Esophagus squamous epithelium (tissue), 5 donors: ENCODE results near the gene GALNT3. TPM values are rescaled to one million over a fixed set of nuclear protein-coding genes. Genes with fewer than 3 reads are reported as not detected.
A peak's percentile ranks its signal among the peaks of the same experiment; 100 is the strongest.

Experiments
- DNase-seq: peaks from one replicate; lab custom pipeline; 2025; lab: John Stamatoyannopoulos, UW
- H3K27ac ChIP-seq, 4 donors: fragments of 200-600 bp; sonication (generic); one replicate each; pipeline ENCODE4 v1.5.1; 2016 to 2019; ENCODE audit warnings: mild to moderate bottlenecking in 1 of 4
- H3K27me3 ChIP-seq, 4 donors: fragments of 200-600 bp; sonication (generic); 1 replicate in 3 of 4; 2 replicates in 1 of 4; pipeline versions ENCODE4 v1.5.1 to v1.6.0; 2017 to 2021; ENCODE audit warnings: antibody characterized with exemption in 1 of 4
- H3K36me3 ChIP-seq, 3 donors: fragments of 200-600 bp; sonication (generic); one replicate each; pipeline ENCODE4 v1.5.1; 2016 to 2019
- H3K4me1 ChIP-seq, 3 donors: fragments of 200-600 bp; sonication (generic); one replicate each; pipeline ENCODE4 v1.5.1; 2017 to 2019
- H3K4me3 ChIP-seq, 4 donors: fragments of 200-600 bp; sonication (generic); 1 replicate in 3 of 4; 2 replicates in 1 of 4; pipeline ENCODE4 v1.5.1; 2016 to 2019; ENCODE audit warnings: mild to moderate bottlenecking in 2 of 4, moderate library complexity in 1 of 4
- H3K9me3 ChIP-seq, 3 donors: fragments of 200-600 bp; sonication (generic); one replicate each; pipeline ENCODE4 v1.5.1; 2016 to 2019
- CTCF ChIP-seq, 6 experiments: fragments of 450-650 bp in 4 of 6; fragments of 200-600 bp in 2 of 6; sonication (generic) in 2 of 6; IDR thresholded peaks; one replicate each; pipeline ENCODE4 v1.5.1; 2016 to 2019; ENCODE audit warnings: antibody characterized with exemption in 6 of 6, mild to moderate bottlenecking in 4 of 6, moderate library complexity in 4 of 6
- POLR2A ChIP-seq, 4 donors: fragments of 450-650 bp; IDR thresholded peaks; one replicate each; pipeline ENCODE4 v1.6.1; 2017; ENCODE audit warnings: antibody characterized with exemption in 4 of 4, mild to moderate bottlenecking in 4 of 4, moderate library complexity in 3 of 4
- WGBS, 2 donors: methylation state at CpG; one replicate each; pipeline ENCODE4 v1.1.5; 2018; 5-methylcytosine and 5-hydroxymethylcytosine counted together
- intact Hi-C: fragments of 100-400 bp; cut with DNase I; formaldehyde crosslinking; loops from one replicate; pipeline ENCODE4 v1.15.0; 2022
- total RNA-seq, 4 donors: library from RNA; depleted of rRNA; stranded (reverse); fragments of >200 nt; gene quantifications; one replicate each; pipeline ENCODE4 v1.1.0, GENCODE V29; 2016
- donor health status: DM: yes; HTN: yes; CAD: no.

Gene GALNT3
- total RNA-seq, 4 donors from 2014 or later, result 28.4 to 76.0 (median 43.3) TPM

GRCh38 chr2:165820296-165820695, 26.2 kb upstream of the GALNT3 start:
- Histone ChIP-seq H3K27me3 (no peaks in the 10 kb centered on the region), H3K27ac (no peak overlapping the region), H3K4me3 (no peak overlapping the region), H3K9me3 (no peaks in the 10 kb centered on the region), H3K4me1 (no peaks in the 10 kb centered on the region), H3K36me3 (no peaks in the 10 kb centered on the region)
- no peak for DNase-seq
- TF ChIP-seq POLR2A (IDR thresholded peaks at IDR 0.05) (no peak), CTCF (IDR thresholded peaks at IDR 0.05) (no peak)
- intact Hi-C loops, result no loop called here
- 66 to 76% methylated on average over 2 of the region's 2 CpGs for WGBS, 2 donors

- H3K27me3 ChIP-seq, result no peaks in the 10 kb centered on the region
- WGBS, 2 donors, result 67 to 87% methylated on average over 1 of the region's 1 CpG
- no peaks in the 10 kb centered on the region for H3K36me3 ChIP-seq
- DNase-seq, result no peak
- H3K9me3 ChIP-seq, result no peaks in the 10 kb centered on the region
- H3K4me3 ChIP-seq, result no peak overlapping the region
- intact Hi-C loops, result no loop called here
- H3K4me1 ChIP-seq, result no peaks in the 10 kb centered on the region
- TF ChIP-seq POLR2A (IDR thresholded peaks at IDR 0.05), result no peak
- no peak for TF ChIP-seq CTCF (IDR thresholded peaks at IDR 0.05)
- no peak overlapping the region for H3K27ac ChIP-seq
These were observed 24.9 kb upstream of the GALNT3 start for GRCh38 chr2:165818920-165819319.

GRCh38 chr2:165815299-165816141, 21.5 kb upstream of the GALNT3 start:
- DNase-seq, result no peak
- intact Hi-C loops, result no loop called here
- H3K27ac ChIP-seq, result peak overlapping the region in 2 of 4 donors; percentile 17 to 51
- TF ChIP-seq POLR2A (IDR thresholded peaks at IDR 0.05) (no peak), CTCF (IDR thresholded peaks at IDR 0.05) (no peak)
- H3K9me3 ChIP-seq, result no peaks in the 10 kb centered on the region
- H3K36me3 ChIP-seq, result no peaks in the 10 kb centered on the region
- no peak overlapping the region for H3K4me3 ChIP-seq
- H3K4me1 ChIP-seq, result no peaks in the 10 kb centered on the region
- WGBS, 2 donors, result 58 to 93% methylated on average over 2 of the region's 2 CpGs
- no peaks in the 10 kb centered on the region for H3K27me3 ChIP-seq

GRCh38 chr2:165814473-165814872, 20.4 kb upstream of the GALNT3 start:
- Histone ChIP-seq H3K36me3 (no peaks in the 10 kb centered on the region), H3K27ac (no peak overlapping the region), H3K9me3 (no peaks in the 10 kb centered on the region), H3K4me1 (no peaks in the 10 kb centered on the region), H3K4me3 (no peak overlapping the region), H3K27me3 (no peaks in the 10 kb centered on the region)
- 73 to 93% methylated on average over 3 to 4 of the region's 4 CpGs for WGBS, 2 donors
- TF ChIP-seq CTCF (IDR thresholded peaks at IDR 0.05) (no peak), POLR2A (IDR thresholded peaks at IDR 0.05) (no peak)
- intact Hi-C loops, result no loop called here
- DNase-seq, result no peak

GRCh38 chr2:165811592-165812370, 17.7 kb upstream of the GALNT3 start:
- intact Hi-C loops, result no loop called here
- H3K4me3 ChIP-seq, result no peak overlapping the region
- H3K36me3 ChIP-seq, result no peaks in the 10 kb centered on the region
- TF ChIP-seq CTCF (IDR thresholded peaks at IDR 0.05), result no peak
- TF ChIP-seq POLR2A (IDR thresholded peaks at IDR 0.05), result no peak
- no peaks in the 10 kb centered on the region for H3K27me3 ChIP-seq
- 87 to 95% methylated on average over 1 of the region's 1 CpG for WGBS, 2 donors
- H3K9me3 ChIP-seq, result no peaks in the 10 kb centered on the region
- H3K27ac ChIP-seq, result no peak overlapping the region
- peaks cover 0 to 3% (median 0%) of the 10 kb centered on the region in 3 donors for H3K4me1 ChIP-seq
- no peak for DNase-seq
